H9 (cell line): ENCODE measurements around the gene ABCC2. TPM values are rescaled to one million over a fixed set of nuclear protein-coding genes. Genes with fewer than 3 reads are reported as not detected.
"Not testable (repeated sequence)": the region's sequence is repeated elsewhere in the genome, so short reads cannot be mapped to it uniquely, and the experiment has no call there.

Experiments used
- DNase-seq: peaks from one replicate; pipeline ENCODE4 v3.0.0-alpha.2; 2017
- H2AFZ ChIP-seq: one replicate; pipeline ENCODE4 v1.6.1; 2013; ENCODE audit warnings: mild to moderate bottlenecking, low read length, control low read depth, moderate library complexity
- H2AK5ac ChIP-seq: 2 replicates; pipeline ENCODE4 v1.6.1; 2013; ENCODE audit warnings: low read length, control low read depth, mixed read lengths; ENCODE audit not compliant: insufficient read length
- H2BK120ac ChIP-seq: one replicate; pipeline ENCODE4 v1.6.1; 2013; ENCODE audit warnings: low read depth, mild to moderate bottlenecking, low read length, control low read depth, inconsistent platforms; ENCODE audit not compliant: poor library complexity, severe bottlenecking
- H2BK12ac ChIP-seq: 2 replicates; pipeline ENCODE4 v1.6.1; 2013; ENCODE audit warnings: low read length, control low read depth, mixed read lengths, low read depth; ENCODE audit not compliant: insufficient read length
- H2BK15ac ChIP-seq: 2 replicates; pipeline ENCODE4 v1.6.1; 2013; ENCODE audit warnings: low read depth, low read length, control low read depth
- H2BK20ac ChIP-seq: one replicate; pipeline ENCODE4 v1.6.1; 2013; ENCODE audit warnings: low read depth, mild to moderate bottlenecking, low read length, control low read depth, inconsistent platforms; ENCODE audit not compliant: poor library complexity, severe bottlenecking
- H2BK5ac ChIP-seq: 2 replicates; pipeline ENCODE4 v1.6.1; 2013; ENCODE audit warnings: low read length, control low read depth, mixed read lengths; ENCODE audit not compliant: insufficient read length
- H3K14ac ChIP-seq: 2 replicates; pipeline ENCODE4 v1.6.1; 2013; ENCODE audit warnings: low read length, control low read depth; ENCODE audit not compliant: insufficient read depth
- H3K18ac ChIP-seq: 2 replicates; pipeline ENCODE4 v1.6.1; 2013; ENCODE audit warnings: low read depth, mild to moderate bottlenecking, mixed read lengths, low read length, control low read depth; ENCODE audit not compliant: insufficient read length
- H3K23ac ChIP-seq: 2 replicates; pipeline ENCODE4 v1.6.1; 2013; ENCODE audit warnings: low read length, control low read depth, mixed read lengths, low read depth; ENCODE audit not compliant: insufficient read length
- H3K23me2 ChIP-seq: 2 replicates; pipeline ENCODE4 v1.6.1; 2013; ENCODE audit warnings: low read depth, mild to moderate bottlenecking, mixed read lengths, low read length, control low read depth; ENCODE audit not compliant: insufficient read length, poor library complexity, severe bottlenecking
- H3K27ac ChIP-seq: 2 replicates; pipeline ENCODE4 v1.5.1; 2013; ENCODE audit warnings: low read length, control low read depth, mixed read lengths, low read depth; ENCODE audit not compliant: insufficient read length
- H3K27me3 ChIP-seq: 2 replicates; pipeline ENCODE4 v1.6.1; 2013; ENCODE audit warnings: low read length, control low read depth, inconsistent platforms; ENCODE audit not compliant: insufficient read depth
- H3K4ac ChIP-seq: 2 replicates; pipeline ENCODE4 v1.6.1; 2013; ENCODE audit warnings: low read depth, mild to moderate bottlenecking, control low read depth, inconsistent platforms, low read length, moderate library complexity
- H3K4me1 ChIP-seq: 2 replicates; pipeline ENCODE4 v1.6.1; 2013; ENCODE audit warnings: low read length, control low read depth, inconsistent platforms; ENCODE audit not compliant: insufficient read depth
- H3K4me2 ChIP-seq: 2 replicates; pipeline ENCODE4 v1.6.1; 2013; ENCODE audit warnings: low read length, control low read depth, mixed read lengths; ENCODE audit not compliant: insufficient read length, insufficient read depth
- H3K56ac ChIP-seq: 2 replicates; pipeline ENCODE4 v1.6.1; 2013; ENCODE audit warnings: low read depth, mild to moderate bottlenecking, mixed read lengths, low read length, control low read depth; ENCODE audit not compliant: insufficient read length
- H3K79me1 ChIP-seq: 2 replicates; pipeline ENCODE4 v1.6.1; 2013; ENCODE audit warnings: low read depth, mild to moderate bottlenecking, moderate library complexity, low read length, control low read depth, inconsistent platforms; ENCODE audit not compliant: insufficient read depth, poor library complexity, severe bottlenecking
- H3K79me2 ChIP-seq: 2 replicates; pipeline ENCODE4 v1.6.1; 2013; ENCODE audit warnings: low read length, control low read depth, inconsistent platforms; ENCODE audit not compliant: insufficient read depth
- H3K9ac ChIP-seq: 2 replicates; pipeline ENCODE4 v1.6.1; 2013; ENCODE audit warnings: low read length, control low read depth, mixed read lengths; ENCODE audit not compliant: insufficient read length; ENCODE audit errors: extremely low read depth
- H3K9me3 ChIP-seq: one replicate; pipeline ENCODE4 v1.6.1; 2013; ENCODE audit warnings: low read depth, low read length, inconsistent platforms; ENCODE audit not compliant: control insufficient read depth
- H3T11ph ChIP-seq: one replicate; pipeline ENCODE4 v1.6.1; 2013; ENCODE audit warnings: mild to moderate bottlenecking, low read length, control low read depth, inconsistent platforms
- H4K20me1 ChIP-seq: one replicate; pipeline ENCODE4 v1.6.1; 2013; ENCODE audit not compliant: control insufficient read depth, insufficient read length, insufficient read depth
- H4K5ac ChIP-seq: 2 replicates; pipeline ENCODE4 v1.6.1; 2013; ENCODE audit warnings: low read depth, mild to moderate bottlenecking, mixed read lengths, low read length, control low read depth; ENCODE audit not compliant: insufficient read length
- H4K8ac ChIP-seq: replicated peaks from 2 replicates; pipeline ENCODE4 v1.6.1; 2013; ENCODE audit warnings: low read length, control low read depth, mixed read lengths, low read depth; ENCODE audit not compliant: insufficient read length
- H4K91ac ChIP-seq: 2 replicates; pipeline ENCODE4 v1.6.1; 2013; ENCODE audit warnings: low read depth, mild to moderate bottlenecking, moderate library complexity, mixed read lengths, low read length, control low read depth; ENCODE audit not compliant: insufficient read length
- H3K27ac Mint-ChIP-seq, 3 experiments: 2 replicates in 2 of 3; 3 replicates in 1 of 3; pipeline ENCODE4 v1.8.0; 2020 to 2021; ENCODE audit warnings: mixed read lengths in 3 of 3, mild to moderate bottlenecking in 1 of 3, moderate library complexity in 1 of 3
- H3K27me3 Mint-ChIP-seq: 2 replicates; pipeline ENCODE4 v1.8.0; 2021; ENCODE audit warnings: low read depth, mild to moderate bottlenecking, moderate library complexity, mixed read lengths
- H3K36me3 Mint-ChIP-seq, 3 experiments: 2 replicates in 2 of 3; 3 replicates in 1 of 3; pipeline ENCODE4 v1.8.0; 2020 to 2021; ENCODE audit warnings: low read depth in 3 of 3, mixed read lengths in 3 of 3; ENCODE audit not compliant: insufficient read depth in 1 of 3
- H3K4me1 Mint-ChIP-seq, 2 experiments: 2 replicates each; pipeline ENCODE4 v1.8.0; 2020; ENCODE audit warnings: mixed read lengths in 2 of 2
- H3K4me3 Mint-ChIP-seq, 2 experiments: 2 replicates in 1 of 2; 3 replicates in 1 of 2; pipeline ENCODE4 v1.8.0; 2020 to 2021; ENCODE audit warnings: mild to moderate bottlenecking in 2 of 2, mixed read lengths in 2 of 2, moderate library complexity in 1 of 2
- H3K9me3 Mint-ChIP-seq, 2 experiments: 2 replicates in 1 of 2; 3 replicates in 1 of 2; pipeline ENCODE4 v1.8.0; 2020; ENCODE audit warnings: mild to moderate bottlenecking in 2 of 2, mixed read lengths in 2 of 2, moderate library complexity in 1 of 2
- CTCF ChIP-seq: fragments of 200-600 bp; sonication (generic); conservative IDR thresholded peaks from 3 replicates; pipeline ENCODE4 v1.8.0; 2021; ENCODE audit warnings: antibody characterized with exemption, mild to moderate bottlenecking
- WGBS: extraction: QIAGEN DNeasy Blood & Tissue Kit; methylation state at CpG from one replicate; pipeline ENCODE4 v1.1.7; 2013; ENCODE audit warnings: missing lambda C conversion rate, low lambda C conversion rate, mixed read lengths; ENCODE audit not compliant: insufficient read length; ENCODE audit errors: extremely low coverage; 5-methylcytosine and 5-hydroxymethylcytosine counted together
- total RNA-seq: library from RNA; stranded (reverse); gene quantifications from 2 replicates; pipeline ENCODE4 v1.2.1, GENCODE V29; 2021

Gene ABCC2
- total RNA-seq, 1 experiment from 2014 or later: 0.68 TPM

- no peak overlapping the region for H2AK5ac ChIP-seq
- no peaks in the 10 kb centered on the region for H3K9me3 ChIP-seq
- H3K9ac ChIP-seq: no peak overlapping the region
- H3K4me1 ChIP-seq: no peaks in the 10 kb centered on the region
- H2BK12ac ChIP-seq: no peak overlapping the region
- Mint-ChIP-seq H3K9me3 (peaks cover 3 to 7% of the 10 kb centered on the region in 2 experiments; a peak in 2 of 5 replicates), H3K4me1 (no peaks in the 10 kb centered on the region), H3K4me3 (no peak overlapping the region), H3K27ac (no peak overlapping the region), H3K27me3 (no peaks in the 10 kb centered on the region), H3K36me3 (peaks cover 37 to 85% (median 79%) of the 10 kb centered on the region in 3 experiments)
- no peak overlapping the region for H2BK5ac ChIP-seq
- no peak overlapping the region for H3K4ac ChIP-seq
- H4K91ac ChIP-seq: no peak overlapping the region
- H2BK15ac ChIP-seq: no peak overlapping the region
- no peaks in the 10 kb centered on the region for H3K23me2 ChIP-seq
- H3K18ac ChIP-seq: no peak overlapping the region
- no peak overlapping the region for H3K23ac ChIP-seq
- H3K27me3 ChIP-seq: no peaks in the 10 kb centered on the region
- H4K20me1 ChIP-seq: no peaks in the 10 kb centered on the region
- H3K4me2 ChIP-seq: no peak overlapping the region
- no peak overlapping the region for H2BK120ac ChIP-seq
- H2BK20ac ChIP-seq: no peak overlapping the region
- WGBS: no CpG with 5 or more reads among the region's 3 CpGs
- H3K27ac ChIP-seq: no peak overlapping the region
- no peaks in the 10 kb centered on the region for H3K79me2 ChIP-seq
- no peak overlapping the region for H2AFZ ChIP-seq
- H3K79me1 ChIP-seq: no peaks in the 10 kb centered on the region
- no peak overlapping the region for H3K14ac ChIP-seq
- no peak overlapping the region for H4K8ac ChIP-seq
- H3T11ph ChIP-seq: no peak overlapping the region
- no peak for TF ChIP-seq CTCF
- no peak overlapping the region for H3K56ac ChIP-seq
- no peak overlapping the region for H4K5ac ChIP-seq
- DNase-seq: no peak
Measured at GRCh38 chr10:99743841-99744240, 38.6 kb upstream of the ABCC2 start.

- H3K4ac ChIP-seq, H3K27ac ChIP-seq, H3K9me3 Mint-ChIP-seq, H3K27me3 ChIP-seq, DNase-seq, H2BK12ac ChIP-seq, H2BK20ac ChIP-seq, H3K4me1 ChIP-seq, H3K27ac Mint-ChIP-seq, H3K9ac ChIP-seq, H2AFZ ChIP-seq, H4K8ac ChIP-seq, H3K4me1 Mint-ChIP-seq, H4K5ac ChIP-seq, H3K9me3 ChIP-seq, H2BK5ac ChIP-seq, H3K18ac ChIP-seq, H3K4me3 Mint-ChIP-seq, H4K20me1 ChIP-seq, H3T11ph ChIP-seq, H3K56ac ChIP-seq, H3K23ac ChIP-seq, H3K4me2 ChIP-seq, H2AK5ac ChIP-seq, H2BK120ac ChIP-seq, H3K27me3 Mint-ChIP-seq, H3K79me1 ChIP-seq, H2BK15ac ChIP-seq, H4K91ac ChIP-seq, H3K14ac ChIP-seq, H3K23me2 ChIP-seq, H3K79me2 ChIP-seq: not testable (repeated sequence)
- WGBS: no CpG with 5 or more reads among the region's 2 CpGs
- peaks cover 20 to 77% (median 70%) of the 10 kb centered on the region in 3 experiments; a peak in 6 of 7 replicates for H3K36me3 Mint-ChIP-seq
Measured at GRCh38 chr10:99746166-99746565, 36.3 kb upstream of the ABCC2 start.
